ENCODE results near the gene TMEM106C. TPM values are rescaled to one million over a fixed set of nuclear protein-coding genes. Genes with fewer than 3 reads are reported as not detected.

The TMEM106C gene
- total and polyA plus RNA-seq, 2 of the 4 experiments (the other 2 are of a cell fraction): 72.1 to 74.6 TPM

DNA sequence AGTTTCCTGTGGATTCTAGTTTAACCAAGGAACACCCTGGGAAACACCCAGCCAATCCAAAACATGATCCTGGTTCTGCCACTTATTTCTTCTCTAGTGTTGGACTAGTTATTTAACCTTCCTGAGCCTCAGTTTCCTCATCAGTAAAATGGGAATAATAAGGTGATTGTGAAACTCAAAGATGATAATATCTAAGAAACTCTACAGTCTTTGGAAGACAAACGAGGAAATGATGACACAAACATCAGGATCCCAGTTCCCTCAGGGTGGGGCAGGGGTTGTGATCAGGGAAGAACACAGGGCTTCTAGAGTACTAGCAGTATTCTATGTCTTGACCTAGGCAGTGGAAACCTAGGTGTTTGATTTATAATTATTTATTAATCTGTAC, 18.1 kb upstream of the TMEM106C start:
- intact Hi-C loops (cut with micrococcal nuclease): loop anchor here (5.0 kb wide), 2 partner anchors 43 to 93 kb away; partner anchors contain the start of gene VDR
- no CpG with 5 or more reads among the region's 1 CpG for WGBS, 2 experiments (ENCODE audit: extremely low coverage in 2 of 2, insufficient read length in 1 of 2)
- Histone ChIP-seq H2AK9ac (replicated peaks; ENCODE audit: low read depth, low read length, poor library complexity) (no peak overlapping the region), H3K4me1 (ENCODE audit: control insufficient read depth, insufficient read depth, low read length) (peaks cover 12% of the 10 kb centered on the region), H3K27ac (ENCODE audit: insufficient read depth, low read length) (no peak overlapping the region), H2BK20ac (ENCODE audit: low read depth, low read length) (no peak overlapping the region), H4K20me1 (ENCODE audit: insufficient read depth, low read length) (no peaks in the 10 kb centered on the region; the same call in 1 of the 2 replicates), H3K27me3 (ENCODE audit: control insufficient read depth, insufficient read depth, low read length) (peaks cover 14% of the 10 kb centered on the region), H4K91ac (ENCODE audit: insufficient read depth, low read depth, low read length) (no peak overlapping the region), H2BK5ac (ENCODE audit: low read depth, low read length, poor library complexity, severe bottlenecking) (no peak overlapping the region), H2AFZ (replicated peaks; ENCODE audit: low read length, poor library complexity) (no peak overlapping the region), H2AK5ac (ENCODE audit: low read depth, low read length) (no peak overlapping the region), H3K18ac (ENCODE audit: low read depth, low read length) (no peak overlapping the region), H3K23ac (ENCODE audit: low read depth, low read length) (no peak overlapping the region), H3K9ac (ENCODE audit: low read depth, low read length) (no peak overlapping the region), H3K56ac (ENCODE audit: extremely low read depth, insufficient read depth, low read length) (no peak overlapping the region), H3K79me1 (ENCODE audit: low read depth in 1 of 2, low read length in 2 of 2) (no peaks in the 10 kb centered on the region), H3K14ac (replicated peaks; ENCODE audit: low read depth, low read length) (no peak overlapping the region), H3K9me1 (ENCODE audit: insufficient read depth, low read length) (peaks cover 2% of the 10 kb centered on the region; the same call in 1 of the 2 replicates), H3K36me3 (ENCODE audit: control insufficient read depth, insufficient read depth, low read length) (no peaks in the 10 kb centered on the region), H2BK120ac (ENCODE audit: low read depth, low read length) (no peak overlapping the region), H4K5ac (ENCODE audit: low read depth, low read length) (no peak overlapping the region), H3K4me3 (ENCODE audit: insufficient read depth, low read depth, low read length) (no peak overlapping the region), H3K4me2 (ENCODE audit: low read depth, low read length) (no peak overlapping the region), H3K4ac (ENCODE audit: low read depth, low read length) (no peak overlapping the region), H4K8ac (ENCODE audit: low read depth in 2 of 2, low read length in 2 of 2) (no peak overlapping the region), H2BK15ac (ENCODE audit: low read depth, low read length) (no peak overlapping the region), H3K9me3 (ENCODE audit: control insufficient read depth, insufficient read depth, low read length) (no peaks in the 10 kb centered on the region)
- in situ Hi-C loops (cut with MboI; ENCODE audit: low sequenced_read_pairs): no loop called here
- POLR2A ChIA-PET (ENCODE audit: unreplicated experiment): no interaction called here
- CTCF ChIA-PET: no interaction called here
- DNase-seq (no peak), ATAC-seq (ENCODE audit: low read depth) (no peak)
- dilution Hi-C loops (cut with HindIII; ENCODE audit: low sequenced_read_pairs, unreplicated experiment): no loop called here
- TF ChIP-seq CEBPB (IDR thresholded peaks at IDR 0.05; ENCODE audit: low read depth, low read length): peak; percentile 6; the same call in 1 of the 2 replicates
- no peak for TF ChIP-seq CHD1 (IDR thresholded peaks at IDR 0.05; ENCODE audit: low read depth, low read length)
- no peak for TF ChIP-seq FOS (IDR thresholded peaks at IDR 0.05; ENCODE audit: low read depth, low read length)
- TF ChIP-seq, protein P1, sequence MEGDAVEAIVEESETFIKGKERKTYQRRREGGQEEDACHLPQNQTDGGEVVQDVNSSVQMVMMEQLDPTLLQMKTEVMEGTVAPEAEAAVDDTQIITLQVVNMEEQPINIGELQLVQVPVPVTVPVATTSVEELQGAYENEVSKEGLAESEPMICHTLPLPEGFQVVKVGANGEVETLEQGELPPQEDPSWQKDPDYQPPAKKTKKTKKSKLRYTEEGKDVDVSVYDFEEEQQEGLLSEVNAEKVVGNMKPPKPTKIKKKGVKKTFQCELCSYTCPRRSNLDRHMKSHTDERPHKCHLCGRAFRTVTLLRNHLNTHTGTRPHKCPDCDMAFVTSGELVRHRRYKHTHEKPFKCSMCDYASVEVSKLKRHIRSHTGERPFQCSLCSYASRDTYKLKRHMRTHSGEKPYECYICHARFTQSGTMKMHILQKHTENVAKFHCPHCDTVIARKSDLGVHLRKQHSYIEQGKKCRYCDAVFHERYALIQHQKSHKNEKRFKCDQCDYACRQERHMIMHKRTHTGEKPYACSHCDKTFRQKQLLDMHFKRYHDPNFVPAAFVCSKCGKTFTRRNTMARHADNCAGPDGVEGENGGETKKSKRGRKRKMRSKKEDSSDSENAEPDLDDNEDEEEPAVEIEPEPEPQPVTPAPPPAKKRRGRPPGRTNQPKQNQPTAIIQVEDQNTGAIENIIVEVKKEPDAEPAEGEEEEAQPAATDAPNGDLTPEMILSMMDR (conservative IDR thresholded peaks at IDR 0.05; ENCODE audit: low read depth, low read length): no peak
- no peak for TF ChIP-seq RAD21 (IDR thresholded peaks at IDR 0.05; ENCODE audit: low read length)
- no TSS peak for BruUV-seq (replicated peaks)

Measured in IMR-90 (cell line).